GM21515 (cell line): ENCODE results near the gene CAPN14.

Experiments
- ATAC-seq: cut with Tn5 transposase; IDR thresholded peaks from one replicate; pipeline ENCODE4 v1.9.1; 2021; ENCODE audit not compliant: unreplicated experiment

The CAPN14 gene

DNA sequence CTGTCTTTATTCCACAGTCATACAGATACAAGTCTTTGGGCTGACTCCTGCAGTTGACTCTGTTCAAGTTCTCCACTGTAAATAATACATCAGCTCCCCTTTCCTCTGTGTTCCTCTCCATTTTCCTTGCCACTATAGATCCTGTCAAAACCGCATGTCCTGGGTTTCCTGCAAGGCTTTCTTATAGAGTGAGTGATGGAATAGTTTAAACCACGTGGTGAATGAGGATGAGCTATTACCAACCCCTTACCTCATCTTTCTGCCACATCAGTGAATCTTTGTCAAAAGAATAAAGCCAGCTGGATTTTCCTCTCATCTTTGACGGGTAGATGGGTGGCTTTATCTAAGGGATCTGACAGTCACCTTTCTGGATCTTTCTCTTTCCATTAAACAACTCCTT lies 75.2 kb downstream of the CAPN14 start:
- no peak for ATAC-seq

DNA sequence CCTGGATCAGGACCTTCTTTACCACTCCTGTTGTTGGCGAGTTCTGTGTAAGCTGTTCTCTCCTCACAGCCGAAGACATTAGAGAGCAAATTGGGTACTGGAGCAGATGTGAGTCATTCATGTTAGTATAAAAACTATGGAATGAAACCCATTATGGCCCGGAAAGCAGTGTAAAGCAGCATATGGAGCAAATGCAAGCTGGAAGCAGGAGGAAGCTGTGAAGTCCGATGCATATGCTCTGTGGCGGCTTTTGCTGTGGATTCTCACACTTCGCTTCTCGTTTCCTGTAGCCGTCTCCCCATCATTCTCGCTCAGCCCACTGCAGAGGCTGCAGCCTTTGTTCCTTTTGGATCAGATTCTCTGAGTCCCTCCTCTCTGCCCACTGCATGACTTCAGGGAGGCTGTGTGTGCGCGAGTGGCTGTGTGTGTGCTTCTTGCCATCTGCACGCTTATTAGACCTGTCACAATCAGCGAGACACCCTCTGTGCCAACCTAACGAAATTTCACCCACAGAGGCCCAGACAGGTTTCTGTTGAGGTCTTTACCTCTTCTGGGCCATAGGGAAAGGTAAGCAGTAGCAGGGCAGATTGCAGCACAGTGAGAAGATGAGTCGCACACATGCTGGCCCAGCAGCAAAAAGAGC lies 75.8 kb downstream of the CAPN14 start:
- ATAC-seq: no peak

DNA sequence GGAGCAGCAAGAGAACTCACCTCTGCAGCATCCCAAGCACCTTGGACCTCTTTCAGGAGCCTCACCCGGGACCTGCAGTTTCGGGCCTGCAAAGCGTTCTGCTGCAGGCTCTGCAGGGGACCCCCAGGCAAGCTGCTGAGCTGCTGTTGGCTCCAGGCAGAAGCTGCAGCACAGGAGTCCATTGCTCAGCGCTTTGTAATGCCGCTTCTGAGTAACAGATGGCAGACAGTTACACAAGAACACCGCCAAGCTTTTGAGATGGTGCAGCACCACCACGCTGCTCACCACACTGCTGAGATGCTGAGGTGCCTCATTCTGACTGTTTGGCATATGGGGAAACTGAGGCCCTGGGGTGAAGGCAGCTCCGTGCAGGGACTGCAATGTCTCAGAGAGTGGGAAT lies 77.2 kb downstream of the CAPN14 start:
- no peak for ATAC-seq

DNA sequence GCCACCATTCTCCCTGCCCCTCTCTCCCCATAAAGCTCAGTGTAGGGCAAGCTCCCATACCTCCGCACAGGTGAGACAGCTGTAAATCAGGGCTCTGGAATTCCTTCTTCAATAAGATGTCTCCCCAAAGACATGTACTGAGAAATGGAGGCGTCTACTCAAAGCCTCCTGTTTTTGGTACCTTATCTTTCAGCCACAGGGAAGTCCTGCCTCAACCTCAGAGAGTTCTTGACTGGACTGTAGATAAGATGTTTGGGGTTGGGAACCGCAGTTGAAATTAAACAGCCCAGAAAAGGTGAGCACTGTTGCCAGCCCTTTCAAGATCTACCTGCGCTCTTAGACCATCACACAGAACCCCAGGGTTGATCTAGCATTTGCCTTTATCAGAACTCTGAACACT lies 77.6 kb downstream of the CAPN14 start:
- ATAC-seq: no peak

DNA sequence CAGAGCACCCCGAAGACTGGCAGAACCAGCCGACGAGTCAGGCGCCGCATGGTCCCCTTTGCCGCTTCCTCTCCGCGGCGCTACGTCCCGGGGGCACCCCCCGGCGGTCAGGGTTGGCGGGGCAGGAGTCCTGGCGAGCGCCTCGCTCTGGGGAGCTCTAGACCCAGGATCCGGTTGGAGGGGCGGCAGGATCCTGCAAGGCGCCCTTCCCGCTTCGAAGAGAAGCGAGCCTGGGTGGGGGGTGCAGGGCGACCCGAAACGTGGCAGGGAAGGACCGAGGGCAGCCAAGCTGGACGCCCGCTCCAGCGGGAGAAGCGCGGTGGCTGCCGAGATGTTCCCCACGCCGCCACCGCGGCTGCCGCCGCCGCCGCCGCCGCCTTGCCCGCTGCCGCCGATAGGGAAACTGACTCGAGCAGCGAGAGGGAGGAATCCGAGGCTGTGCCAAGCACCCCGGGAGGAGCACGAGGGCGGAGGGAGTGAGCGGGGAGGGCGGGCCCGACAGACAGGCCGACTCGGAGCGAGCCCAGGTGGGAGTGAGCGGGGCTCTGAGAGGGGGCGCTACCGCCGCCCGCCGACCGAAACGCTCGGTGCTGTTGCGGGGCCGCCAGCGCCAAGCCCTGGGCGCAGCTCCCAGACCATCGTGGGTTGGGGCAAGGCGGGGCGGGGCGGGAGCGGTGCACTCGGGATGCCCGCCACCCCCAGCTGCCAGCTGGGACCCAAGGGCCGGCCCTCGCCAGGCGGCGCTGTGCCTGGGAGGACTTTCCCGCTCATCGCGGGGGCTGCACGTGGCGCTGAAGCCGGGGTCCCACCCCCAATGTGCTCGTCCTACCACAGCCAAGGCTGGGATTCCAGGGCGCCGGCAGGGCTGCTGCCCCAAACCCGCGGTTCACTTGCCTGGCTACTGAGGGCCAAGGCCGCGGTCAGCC lies 79.0 kb downstream of the CAPN14 start, which contains the start of gene GALNT14:
TSS of gene GALNT14 (minus strand) at position 404 of the 926 bp plus-strand sequence. CDS start at position 50, 354 bp downstream.
- ATAC-seq: no peak

DNA sequence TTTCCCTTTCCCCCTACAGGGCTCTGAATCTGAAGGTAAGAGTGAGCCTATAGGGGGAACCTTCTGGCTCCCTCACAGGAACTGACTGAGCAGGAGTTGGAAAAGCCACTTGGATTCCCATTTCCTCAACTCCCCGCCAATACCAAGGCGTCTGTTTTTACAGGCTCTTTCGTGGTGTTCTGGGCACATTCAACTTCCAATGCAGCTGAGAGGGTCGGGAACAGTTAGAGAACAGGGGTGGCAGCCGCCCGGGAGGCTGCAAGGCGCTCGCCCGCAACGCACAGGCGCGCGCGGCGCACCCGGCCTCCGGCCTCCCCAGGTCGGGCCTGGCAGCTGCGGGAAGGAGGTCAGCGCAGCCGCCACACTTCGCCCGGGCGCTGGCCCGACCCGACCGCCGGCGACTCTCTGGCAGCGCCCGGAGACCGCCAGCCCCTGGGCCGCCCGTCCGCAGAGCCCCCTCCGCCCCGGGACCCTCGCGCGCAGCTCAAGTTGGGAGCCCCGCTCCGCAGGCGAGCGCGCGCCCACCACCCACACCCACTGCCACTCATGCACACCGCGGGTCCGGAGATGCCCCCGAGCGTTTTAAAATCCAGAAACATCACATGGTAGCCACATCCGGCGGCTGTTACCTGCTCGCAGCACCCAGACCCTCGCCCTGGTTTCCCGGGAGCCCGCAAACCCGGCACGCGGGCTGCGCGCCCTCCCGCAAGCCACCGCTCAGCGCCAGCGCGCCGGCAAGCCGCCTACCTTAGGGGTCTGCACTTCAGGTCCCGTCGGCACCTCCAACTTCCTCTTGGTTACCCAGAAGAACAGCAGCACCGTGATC lies 79.9 kb downstream of the CAPN14 start:
- ATAC-seq: no peak

DNA sequence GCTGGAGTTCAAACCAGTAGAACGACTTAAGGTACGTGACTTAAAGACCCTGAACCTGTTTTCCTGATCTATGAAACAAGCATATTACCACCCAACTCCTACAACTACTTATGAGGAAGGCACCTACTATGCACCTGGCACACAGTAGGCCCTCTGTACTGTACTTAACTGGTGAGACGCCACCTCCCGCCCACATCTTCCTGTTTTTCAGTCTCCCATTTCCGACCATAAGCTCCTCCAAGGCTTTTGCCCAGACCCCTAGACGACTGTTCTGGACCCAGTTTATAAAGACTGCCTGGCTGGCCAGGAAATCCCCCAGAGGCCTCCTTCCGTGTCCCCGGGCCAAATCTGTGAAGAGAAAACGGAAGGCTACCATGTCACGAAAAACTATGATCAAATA lies 80.6 kb downstream of the CAPN14 start:
- no peak for ATAC-seq

DNA sequence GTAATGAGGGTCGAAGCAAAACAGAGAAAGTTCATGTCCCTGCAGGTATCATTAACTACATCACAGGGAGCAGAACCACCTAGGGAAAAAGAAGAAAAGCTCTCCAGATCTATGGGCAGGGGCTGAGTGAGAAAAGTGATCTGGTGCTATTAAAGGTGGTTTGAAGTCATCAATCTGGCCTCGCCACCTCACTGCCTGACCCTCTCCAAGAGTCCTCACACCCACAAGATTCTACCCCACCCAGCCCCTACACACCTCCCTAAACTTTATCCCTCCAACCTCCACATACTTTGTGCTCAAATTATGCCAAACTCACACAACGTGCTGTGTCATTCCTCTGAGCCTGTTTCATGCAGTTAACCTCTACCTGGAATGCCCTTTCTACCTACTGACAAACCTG lies 81.3 kb downstream of the CAPN14 start:
- ATAC-seq: no peak

DNA sequence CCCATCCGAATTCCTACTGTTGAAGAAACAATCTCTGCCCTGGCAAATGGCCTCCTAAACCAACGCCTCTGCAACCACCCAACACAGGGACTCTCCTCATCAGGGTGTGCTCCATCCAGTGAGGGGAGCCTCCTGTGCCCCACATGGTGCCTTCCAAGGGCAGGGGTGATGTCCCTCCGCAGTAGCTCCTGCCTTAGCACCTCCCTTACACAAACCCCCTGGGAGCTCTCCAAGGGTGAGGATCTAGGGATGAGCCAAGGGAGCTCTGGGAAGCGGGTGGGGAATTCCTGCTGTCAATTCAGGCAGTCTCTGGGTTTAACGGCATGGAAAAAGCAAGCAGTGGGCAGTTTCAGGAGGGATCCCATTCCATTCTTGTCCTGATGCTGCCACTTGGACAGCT lies 82.8 kb downstream of the CAPN14 start:
- no peak for ATAC-seq

DNA sequence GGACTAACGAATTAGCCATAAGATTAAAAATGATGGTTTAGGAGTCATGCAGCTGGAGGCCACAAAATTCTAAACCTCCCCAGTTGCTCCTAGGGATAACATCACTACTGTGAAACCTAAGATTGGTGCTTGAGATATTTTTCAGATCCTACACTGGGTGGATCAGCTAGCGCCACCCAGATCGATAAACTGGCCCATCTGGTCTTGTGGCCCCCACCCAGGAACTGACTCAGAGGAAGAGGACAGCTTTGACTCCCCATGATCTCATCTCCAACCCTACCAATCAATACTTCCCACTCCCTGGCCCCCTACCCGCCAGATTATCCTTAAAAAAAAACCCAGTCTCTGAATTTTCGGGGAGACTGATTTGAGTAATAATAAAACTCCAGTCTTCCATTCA lies 84.5 kb downstream of the CAPN14 start:
- ATAC-seq: no peak

DNA sequence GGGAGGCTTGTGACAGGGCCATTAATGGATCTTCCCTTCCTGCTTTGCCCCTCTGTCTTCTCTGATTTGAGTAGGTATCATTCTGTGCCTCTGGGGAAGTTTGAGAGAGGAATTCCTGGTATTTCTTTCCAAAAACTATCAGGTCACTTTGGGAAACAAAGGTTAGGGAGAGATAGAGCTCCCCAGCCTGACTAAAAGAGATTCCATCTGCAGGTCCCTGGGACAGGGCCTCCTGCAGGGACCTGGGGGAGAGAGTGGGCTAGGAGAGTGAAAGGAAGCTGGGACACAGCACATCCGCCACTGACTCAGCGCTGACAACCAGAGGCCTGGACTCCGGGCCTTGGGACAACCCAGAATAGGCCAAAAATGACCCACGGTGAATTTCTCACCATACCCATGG lies 85.4 kb downstream of the CAPN14 start:
- ATAC-seq: no peak

DNA sequence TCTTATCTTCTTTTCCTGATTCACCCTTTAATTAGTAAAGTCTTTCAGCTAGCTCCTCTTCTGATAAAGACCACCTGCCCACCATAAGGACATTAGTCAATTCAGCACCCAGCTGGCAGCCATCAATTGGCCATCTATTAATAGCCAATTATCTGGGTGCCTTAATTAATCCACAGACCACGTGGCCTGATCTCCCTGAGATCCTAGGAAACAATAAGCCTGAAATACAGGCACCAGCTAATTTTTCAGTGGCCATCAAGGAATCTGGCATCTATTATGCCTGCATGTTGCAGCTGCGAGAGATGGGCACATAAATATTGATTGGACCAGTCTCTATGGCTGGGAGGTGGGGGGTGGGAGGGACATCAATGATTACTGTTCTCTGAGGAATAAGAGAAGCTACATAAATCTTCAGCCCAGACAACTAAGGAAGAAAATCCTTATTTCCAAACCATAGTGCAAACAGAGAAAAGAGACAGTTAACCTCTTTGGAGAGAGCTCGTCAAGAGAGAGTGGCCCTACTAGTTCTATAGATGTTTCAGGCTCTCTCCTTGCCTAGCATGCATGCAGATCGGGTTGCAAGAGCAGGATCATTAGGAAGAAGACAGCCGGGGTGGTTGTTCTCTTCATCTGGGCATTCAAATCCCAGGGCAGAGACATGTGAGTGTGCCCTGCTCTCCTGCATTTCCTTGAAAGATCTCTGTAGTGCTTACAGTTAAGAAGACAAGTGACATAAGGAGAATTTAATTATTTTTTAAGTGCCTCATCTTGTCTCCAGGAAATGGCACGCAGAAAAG lies 87.7 kb downstream of the CAPN14 start:
- ATAC-seq: no peak

DNA sequence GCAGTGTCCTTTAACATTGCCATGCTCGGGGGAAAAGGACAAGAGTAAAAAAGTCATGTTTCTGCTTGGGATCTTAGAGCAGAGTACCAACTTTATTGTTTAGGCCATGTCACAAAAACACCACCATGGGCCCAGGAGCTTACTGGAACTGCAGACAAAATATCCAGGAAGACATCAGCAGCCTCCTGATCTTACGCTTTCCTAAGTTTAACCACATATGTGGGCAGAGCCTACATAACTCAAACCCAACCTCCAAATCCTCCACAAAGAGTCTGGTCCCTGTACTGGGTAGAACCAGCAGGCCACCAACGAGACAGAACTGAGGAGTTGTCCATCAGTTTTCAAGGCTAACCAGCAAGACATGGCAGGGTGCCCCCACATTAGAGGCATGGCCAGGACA lies 89.4 kb downstream of the CAPN14 start:
- no peak for ATAC-seq

DNA sequence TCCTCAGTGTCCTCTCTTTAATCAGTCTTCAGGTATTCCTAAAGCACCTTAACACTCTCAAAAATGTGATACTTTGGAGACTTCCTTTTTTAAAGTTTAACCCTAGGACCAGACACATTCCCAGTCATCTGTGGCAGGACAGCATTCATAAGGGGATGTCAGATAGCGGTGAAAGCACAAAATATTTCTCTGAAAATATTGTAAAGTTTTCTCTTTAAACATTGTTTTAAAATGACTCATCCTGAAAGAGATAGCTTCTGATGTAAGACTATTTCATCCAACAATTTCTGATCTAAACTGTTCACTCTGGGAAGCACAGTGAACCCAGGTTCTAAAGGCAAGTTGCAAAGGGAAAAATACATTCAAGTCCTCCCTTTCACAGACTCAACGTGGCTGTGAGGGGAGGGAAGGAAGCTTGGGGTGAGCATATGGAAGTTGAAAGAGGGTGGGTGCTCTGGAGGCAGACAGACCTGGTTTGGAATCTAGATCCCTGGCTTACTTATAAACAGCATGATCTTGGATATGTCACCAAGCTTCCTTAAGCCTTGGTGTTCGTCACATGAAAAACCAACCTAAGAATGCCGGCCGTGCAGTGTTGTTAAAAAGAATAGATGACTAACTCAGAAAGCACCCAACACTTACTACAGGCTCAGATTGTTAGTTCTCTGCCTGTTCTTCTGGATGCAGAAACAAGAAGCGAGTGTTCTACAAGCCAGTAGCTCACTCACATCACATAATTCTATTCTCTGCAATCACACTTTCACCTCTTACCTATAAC lies 91.2 kb downstream of the CAPN14 start:
- ATAC-seq: no peak

DNA sequence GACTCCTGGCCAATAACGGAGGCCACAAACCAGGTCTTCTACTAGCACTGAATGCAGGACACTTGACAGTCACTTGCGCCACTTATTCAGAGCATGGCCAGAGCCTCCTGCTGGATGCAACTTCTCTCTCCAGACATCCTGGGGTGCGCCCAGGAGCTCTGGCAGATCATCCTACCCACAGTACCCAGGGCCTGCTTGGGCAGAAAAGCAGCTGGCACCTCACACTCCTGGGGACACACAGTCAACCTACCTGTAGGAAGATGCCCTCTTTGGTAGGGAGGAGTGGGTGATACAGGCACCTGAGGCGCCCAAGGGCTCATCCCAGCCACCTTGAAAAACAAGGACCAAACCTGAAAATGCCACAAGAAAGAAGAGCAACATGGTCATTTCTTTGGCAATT lies 92.4 kb downstream of the CAPN14 start:
- ATAC-seq: no peak
